CD4-positive, alpha-beta memory T cell (primary cell): ENCODE results near the gene PPP1R10. TPM values are rescaled to one million over a fixed set of nuclear protein-coding genes. Genes with fewer than 3 reads are reported as not detected.

Experiments
- CTCF ChIA-PET: fragments of 350-600 bp; sonication (Branson Sonifier 250); formaldehyde crosslinking; loops from one replicate; lab custom pipeline; 2021; ENCODE audit warnings: inconsistent platforms; ENCODE audit not compliant: partially characterized antibody; lab: Charles Lee
- POLR2A ChIA-PET: fragments of 350-600 bp; sonication (Branson Sonifier 250); formaldehyde crosslinking; loops from one replicate; lab custom pipeline; 2021; ENCODE audit not compliant: partially characterized antibody; lab: Charles Lee
- DNase-seq, 5 donors: peaks; one replicate each; pipeline versions ENCODE4 v3.0.0 to v3.0.0-alpha.2; 2020 to 2022; ENCODE audit warnings: mixed read lengths in 1 of 5
- H3K27ac ChIP-seq: one replicate; pipeline ENCODE4 v1.7.0; 2013; ENCODE audit warnings: low read depth, low read length
- H3K27me3 ChIP-seq: 2 replicates; pipeline ENCODE4 v1.7.0; 2013; ENCODE audit warnings: mild to moderate bottlenecking, low read length, moderate library complexity; ENCODE audit not compliant: insufficient read depth
- H3K36me3 ChIP-seq: 2 replicates; pipeline ENCODE4 v1.7.0; 2013; ENCODE audit warnings: mild to moderate bottlenecking, low read length, moderate library complexity; ENCODE audit not compliant: insufficient read depth
- H3K4me1 ChIP-seq: 2 replicates; pipeline ENCODE4 v1.7.0; 2013; ENCODE audit warnings: mild to moderate bottlenecking, low read length, moderate library complexity; ENCODE audit not compliant: insufficient read depth
- H3K4me3 ChIP-seq, 2 donors: one replicate each; pipeline ENCODE4 v1.7.0; 2013; ENCODE audit warnings: low read length in 2 of 2, mild to moderate bottlenecking in 1 of 2
- H3K9me3 ChIP-seq, 2 donors: one replicate each; pipeline ENCODE4 v1.7.0; 2013; ENCODE audit warnings: low read length in 2 of 2, control low read depth in 1 of 2; ENCODE audit not compliant: control insufficient read depth in 1 of 2
- H3K27ac Mint-ChIP-seq, 7 donors: one replicate each; pipeline ENCODE4 v1.8.0; 2020 to 2021; ENCODE audit warnings: mixed read lengths in 7 of 7, mild to moderate bottlenecking in 6 of 7, inconsistent platforms in 3 of 7, moderate library complexity in 3 of 7
- H3K27me3 Mint-ChIP-seq, 2 donors: one replicate each; pipeline ENCODE4 v1.8.0; 2020 to 2021; ENCODE audit warnings: mixed read lengths in 2 of 2
- H3K36me3 Mint-ChIP-seq, 2 donors: one replicate each; pipeline ENCODE4 v1.8.0; 2020 to 2021; ENCODE audit warnings: mixed read lengths in 2 of 2, inconsistent platforms in 1 of 2, mild to moderate bottlenecking in 1 of 2
- H3K4me1 Mint-ChIP-seq, 4 donors: one replicate each; pipeline ENCODE4 v1.8.0; 2020 to 2021; ENCODE audit warnings: mixed read lengths in 4 of 4, mild to moderate bottlenecking in 1 of 4
- H3K4me3 Mint-ChIP-seq, 8 donors: one replicate each; pipeline ENCODE4 v1.8.0; 2020 to 2021; ENCODE audit warnings: mixed read lengths in 8 of 8, mild to moderate bottlenecking in 7 of 8, moderate library complexity in 6 of 8, inconsistent platforms in 3 of 8
- H3K9me3 Mint-ChIP-seq, 8 donors: one replicate each; pipeline ENCODE4 v1.8.0; 2020 to 2021; ENCODE audit warnings: mixed read lengths in 8 of 8, mild to moderate bottlenecking in 5 of 8, inconsistent platforms in 3 of 8, moderate library complexity in 1 of 8
- intact Hi-C: fragments of 100-400 bp; cut with micrococcal nuclease; formaldehyde crosslinking; loops from one replicate; pipeline ENCODE4 v1.15.1; 2023
- microRNA-seq: library from miRNA; unstranded; fragments of <30 nt; microRNA quantifications from one replicate; pipeline ENCODE4 v1.2.0, GENCODE V29; 2021; ENCODE audit warnings: borderline replicate concordance, borderline number of aligned reads, borderline microRNAs expressed, mixed read lengths
- polyA plus RNA-seq, 2 donors: library from polyadenylated mRNA; unstranded; fragments of 300-500 nt; fragmentation: Illumina TruSeq; gene quantifications; one replicate each; pipeline ENCODE4 v1.2.3, GENCODE V29; 2021
- total RNA-seq, 2 experiments: library from RNA; stranded (reverse); gene quantifications; one replicate each; pipeline ENCODE4 v1.2.3, GENCODE V29; 2021

PPP1R10 gene
- total and polyA plus RNA-seq, 4 experiments from 2014 or later = 8.5 to 231 (median 127) TPM

DNA sequence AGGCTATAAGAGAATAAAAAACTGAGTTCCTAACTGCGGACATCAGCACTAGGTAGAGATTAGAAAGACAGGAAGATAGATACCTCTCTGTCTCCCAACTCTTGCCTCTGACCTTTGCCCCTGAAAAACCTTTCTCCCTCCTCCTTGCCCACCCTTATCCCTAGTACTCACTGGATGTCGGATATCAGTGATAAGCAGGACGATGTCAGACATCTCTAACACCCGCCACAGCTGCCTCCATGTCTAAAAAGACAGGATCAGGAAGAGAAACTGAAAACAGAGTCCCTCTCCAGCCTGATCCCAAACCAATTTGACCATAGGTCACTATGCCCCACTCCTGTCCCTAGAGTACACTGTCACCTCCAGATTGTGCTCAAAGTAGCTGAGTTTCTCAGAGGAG is 62.6 kb downstream of the PPP1R10 start:
- no peak overlapping the region for H3K27ac ChIP-seq
- Mint-ChIP-seq H3K27me3 (peaks cover 0 to 1% of the 10 kb centered on the region in 2 donors), H3K9me3 (peaks cover 0 to 4% (median 0%) of the 10 kb centered on the region in 8 donors), H3K27ac (peak overlapping the region; percentile 97 to 100 (median 100)), H3K4me3 (peak overlapping the region; percentile 73 to 100 (median 99)), H3K36me3 (peaks cover 35 to 76% of the 10 kb centered on the region in 2 donors), H3K4me1 (peaks cover 25 to 57% (median 37%) of the 10 kb centered on the region in 4 donors)
- H3K36me3 ChIP-seq = peaks cover 42% of the 10 kb centered on the region
- intact Hi-C loops = loop anchor here (10.0 kb wide), 1 partner anchor 350 kb away; the partner anchor contains the start of gene GTF2H4
- ChIA-PET CTCF (interaction anchor here (1.0 to 21.7 kb wide), 8 partner anchors 9 to 118 kb away, joined by 3 to 416 read pairs (median 4); partner anchors contain the start of gene DHX16), POLR2A (interaction anchor here (0.6 to 8.6 kb wide), 7 partner anchors 11 to 169 kb away, joined by 3 to 133 read pairs (median 48); partner anchors contain the start of gene ABCF1)
- H3K4me1 ChIP-seq = peaks cover 30% of the 10 kb centered on the region
- no peaks in the 10 kb centered on the region for H3K27me3 ChIP-seq
- H3K4me3 ChIP-seq = no peak overlapping the region
- H3K9me3 ChIP-seq = no peaks in the 10 kb centered on the region
- DNase-seq = no peak

Small RNA genes within 50 kb of the gene (microRNA-seq; reads per million reads assigned to microRNA genes)
- 10.8 reads per million, percentile 40 among the genes with 10 or more reads in this experiment for gene MIR877

Other genes with a start within 250 kb of the PPP1R10 start
- gene HLA-E, start 127.7 kb downstream of the PPP1R10 start, total RNA-seq = 1,000 to 10,000 TPM; 1,097 to 1,122 TPM
- 1,000 to 10,000 TPM; 2,441 to 3,541 TPM for gene HLA-E, start 127.7 kb downstream of the PPP1R10 start, polyA plus RNA-seq
- gene GNL1, start 60.8 kb downstream of the PPP1R10 start, total RNA-seq = 10 to 100 TPM; 83.4 to 83.9 TPM
- gene GNL1, start 60.8 kb downstream of the PPP1R10 start, polyA plus RNA-seq = 10 to 100 TPM; 37.4 to 51.5 TPM
- 10 to 100 TPM; 26.4 to 29.1 TPM for gene PRR3, start 59.9 kb downstream of the PPP1R10 start, total RNA-seq
- 1 to 10 TPM; 4.3 to 8.5 TPM for gene PRR3, start 59.9 kb downstream of the PPP1R10 start, polyA plus RNA-seq
- 10 to 100 TPM; 60.8 to 66.8 TPM for gene ABCF1, start 45.8 kb downstream of the PPP1R10 start, total RNA-seq
- 10 to 100 TPM in 1 of 2 donors, 1 to 10 TPM in 1; 7.5 to 46.6 TPM for gene ABCF1, start 45.8 kb downstream of the PPP1R10 start, polyA plus RNA-seq
- 10 to 100 TPM; 44.4 to 46.3 TPM for gene MRPS18B, start 597 bp upstream of the PPP1R10 start, total RNA-seq
- gene MRPS18B, start 597 bp upstream of the PPP1R10 start, polyA plus RNA-seq = 100 to 1,000 TPM; 112 to 126 TPM
- 1 to 10 TPM; 8.3 to 9.4 TPM for gene ATAT1, start 9.6 kb upstream of the PPP1R10 start, total RNA-seq
- gene ATAT1, start 9.6 kb upstream of the PPP1R10 start, polyA plus RNA-seq = 1 to 10 TPM in 1 of 2 donors, under 1 TPM in 1; 0.29 to 1.9 TPM
- 10 to 100 TPM; 29.3 to 35.0 TPM for gene C6orf136, start 29.9 kb upstream of the PPP1R10 start, total RNA-seq
- gene C6orf136, start 29.9 kb upstream of the PPP1R10 start, polyA plus RNA-seq = 10 to 100 TPM in 1 of 2 donors, 1 to 10 TPM in 1; 6.2 to 16.0 TPM
- 10 to 100 TPM; 53.4 to 54.6 TPM for gene DHX16, start 55.8 kb upstream of the PPP1R10 start, total RNA-seq
- 10 to 100 TPM; 22.0 to 30.2 TPM for gene DHX16, start 55.8 kb upstream of the PPP1R10 start, polyA plus RNA-seq
- 100 to 1,000 TPM; 122 to 127 TPM for gene PPP1R18, start 69.4 kb upstream of the PPP1R10 start, total RNA-seq
- 100 to 1,000 TPM in 1 of 2 donors, 10 to 100 TPM in 1; 68.2 to 117 TPM for gene PPP1R18, start 69.4 kb upstream of the PPP1R10 start, polyA plus RNA-seq
- gene NRM, start 73.7 kb upstream of the PPP1R10 start, total RNA-seq = 1 to 10 TPM; 6.4 to 6.6 TPM
- 10 to 100 TPM in 1 of 2 donors, 1 to 10 TPM in 1; 9.1 to 15.8 TPM for gene NRM, start 73.7 kb upstream of the PPP1R10 start, polyA plus RNA-seq
- 10 to 100 TPM; 60.7 to 73.5 TPM for gene MDC1, start 100.0 kb upstream of the PPP1R10 start, total RNA-seq
- 1 to 10 TPM in 1 of 2 donors, not detected in 1; 9.8 TPM for gene MDC1, start 100.0 kb upstream of the PPP1R10 start, polyA plus RNA-seq
- gene TUBB, start 103.1 kb upstream of the PPP1R10 start, total RNA-seq = 100 to 1,000 TPM; 285 to 300 TPM
- gene TUBB, start 103.1 kb upstream of the PPP1R10 start, polyA plus RNA-seq = 100 to 1,000 TPM in 1 of 2 donors, 10 to 100 TPM in 1; 74.8 to 142 TPM
- 10 to 100 TPM; 75.3 to 78.5 TPM for gene FLOT1, start 125.4 kb upstream of the PPP1R10 start, total RNA-seq
- 10 to 100 TPM; 74.6 to 82.1 TPM for gene FLOT1, start 125.4 kb upstream of the PPP1R10 start, polyA plus RNA-seq
- gene IER3, start 127.3 kb upstream of the PPP1R10 start, total RNA-seq = 10 to 100 TPM; 11.3 to 11.4 TPM
- gene IER3, start 127.3 kb upstream of the PPP1R10 start, polyA plus RNA-seq = under 1 TPM; 0.77 to 0.83 TPM